22Rv1 (cell line): ENCODE data around the gene GUCD1.

Experiments
- H3K27ac ChIP-seq: fragments of 450-650 bp; 2 replicates; pipeline ENCODE4 v1.5.1; 2017
- ZFX ChIP-seq: fragments of 450-650 bp; IDR thresholded peaks from 2 replicates; pipeline ENCODE4 v1.6.1; 2017; ENCODE audit warnings: antibody characterized with exemption, borderline replicate concordance
- TF ChIP-seq, protein P1 (sequence below): fragments of 450-650 bp; IDR thresholded peaks from 2 replicates; pipeline ENCODE4 v1.5.1; 2017; ENCODE audit warnings: mild to moderate bottlenecking

The GUCD1 gene

DNA sequence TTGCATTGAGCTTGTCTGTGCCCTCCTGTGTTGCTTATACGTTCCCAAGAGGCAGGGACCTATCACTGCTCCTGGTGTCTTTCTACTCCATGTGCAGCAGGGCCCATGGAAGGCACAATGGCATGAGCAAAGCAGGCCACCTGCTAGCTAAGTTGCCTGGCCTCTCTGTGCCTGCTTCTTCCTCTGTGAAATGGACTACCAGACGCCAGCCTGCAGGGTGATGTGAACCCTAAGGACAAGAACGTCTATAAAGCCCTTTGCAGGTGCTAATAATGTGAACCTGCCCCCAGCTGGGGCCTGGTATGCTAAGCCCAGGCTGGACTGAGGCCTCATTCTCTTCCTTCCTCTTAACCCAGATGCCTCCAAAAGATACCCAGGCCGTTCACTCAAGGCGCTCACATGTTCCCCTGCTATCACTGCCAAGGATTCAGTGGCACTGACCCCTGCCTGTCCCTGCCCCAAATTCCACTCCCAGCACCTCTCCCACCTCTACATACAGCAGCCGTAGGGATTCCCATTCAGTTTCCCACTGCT is 4.0 kb downstream of the GUCD1 start:
- no peak for TF ChIP-seq ZFX
- TF ChIP-seq, protein P1, sequence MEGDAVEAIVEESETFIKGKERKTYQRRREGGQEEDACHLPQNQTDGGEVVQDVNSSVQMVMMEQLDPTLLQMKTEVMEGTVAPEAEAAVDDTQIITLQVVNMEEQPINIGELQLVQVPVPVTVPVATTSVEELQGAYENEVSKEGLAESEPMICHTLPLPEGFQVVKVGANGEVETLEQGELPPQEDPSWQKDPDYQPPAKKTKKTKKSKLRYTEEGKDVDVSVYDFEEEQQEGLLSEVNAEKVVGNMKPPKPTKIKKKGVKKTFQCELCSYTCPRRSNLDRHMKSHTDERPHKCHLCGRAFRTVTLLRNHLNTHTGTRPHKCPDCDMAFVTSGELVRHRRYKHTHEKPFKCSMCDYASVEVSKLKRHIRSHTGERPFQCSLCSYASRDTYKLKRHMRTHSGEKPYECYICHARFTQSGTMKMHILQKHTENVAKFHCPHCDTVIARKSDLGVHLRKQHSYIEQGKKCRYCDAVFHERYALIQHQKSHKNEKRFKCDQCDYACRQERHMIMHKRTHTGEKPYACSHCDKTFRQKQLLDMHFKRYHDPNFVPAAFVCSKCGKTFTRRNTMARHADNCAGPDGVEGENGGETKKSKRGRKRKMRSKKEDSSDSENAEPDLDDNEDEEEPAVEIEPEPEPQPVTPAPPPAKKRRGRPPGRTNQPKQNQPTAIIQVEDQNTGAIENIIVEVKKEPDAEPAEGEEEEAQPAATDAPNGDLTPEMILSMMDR: no peak
- no peak overlapping the region for H3K27ac ChIP-seq

DNA sequence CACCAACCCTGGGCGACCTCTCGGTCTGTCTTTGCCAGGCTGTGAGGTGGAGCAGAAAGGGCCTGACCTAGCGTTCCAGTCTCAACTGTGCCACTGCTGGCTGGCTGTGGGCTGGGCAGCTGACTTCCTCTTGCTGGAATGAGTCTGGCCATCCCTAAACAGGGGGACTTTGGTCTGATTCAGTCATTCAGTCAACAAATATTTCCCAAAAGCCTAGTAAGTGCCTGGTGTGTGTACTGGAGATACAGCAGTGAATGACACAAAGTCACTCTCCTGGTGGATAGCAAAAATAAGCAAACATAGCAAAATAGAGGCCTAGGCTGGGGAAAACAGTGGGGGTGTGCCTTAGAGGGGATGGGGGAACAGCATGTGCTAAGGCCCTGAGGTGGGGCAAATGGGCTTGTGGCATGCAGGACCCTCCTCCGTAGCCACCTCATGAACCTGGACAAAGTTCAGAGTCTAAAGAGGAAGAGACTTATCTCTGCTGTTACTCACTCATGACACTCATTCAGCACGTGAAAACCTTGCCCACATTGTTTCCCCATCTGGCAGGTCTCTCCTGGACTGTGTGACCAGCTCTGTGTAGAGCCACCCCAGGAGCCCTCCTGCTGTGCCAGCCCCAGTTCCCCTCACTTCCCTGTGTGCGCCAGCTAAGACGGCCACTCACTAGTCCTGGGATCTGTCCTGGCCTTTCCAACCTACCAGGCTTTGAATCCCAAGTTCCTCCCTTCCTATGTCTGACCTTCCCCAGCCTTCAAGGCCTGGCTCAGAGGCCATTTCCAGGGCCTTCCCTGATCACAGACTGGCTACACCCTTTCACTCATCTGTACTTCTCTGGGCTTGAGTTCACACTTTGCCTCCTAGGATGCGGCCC is 4.7 kb downstream of the GUCD1 start:
- no peak overlapping the region for H3K27ac ChIP-seq
- TF ChIP-seq ZFX: no peak
- TF ChIP-seq, protein P1: no peak

DNA sequence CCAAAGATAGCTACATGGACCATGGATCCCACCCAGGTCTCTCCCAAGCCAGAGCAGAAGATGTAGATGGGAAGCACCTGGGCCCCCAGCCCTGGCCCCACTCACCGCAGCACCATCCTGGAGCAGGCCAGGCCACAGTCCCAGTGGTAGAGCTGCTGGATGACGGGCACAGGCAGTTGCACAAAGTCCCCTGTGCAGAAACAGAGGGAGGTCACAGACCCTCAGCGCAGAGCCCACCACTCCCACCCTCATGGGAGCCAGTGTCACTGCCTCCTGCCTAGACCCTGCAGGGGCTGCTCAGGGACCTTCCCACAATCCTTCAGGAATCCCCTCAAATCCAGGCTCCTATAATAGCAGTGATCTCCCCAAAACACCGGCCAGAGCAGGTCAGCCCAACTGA is 6.1 kb downstream of the GUCD1 start:
- no peak overlapping the region for H3K27ac ChIP-seq
- TF ChIP-seq ZFX: no peak
- TF ChIP-seq, protein P1: no peak

DNA sequence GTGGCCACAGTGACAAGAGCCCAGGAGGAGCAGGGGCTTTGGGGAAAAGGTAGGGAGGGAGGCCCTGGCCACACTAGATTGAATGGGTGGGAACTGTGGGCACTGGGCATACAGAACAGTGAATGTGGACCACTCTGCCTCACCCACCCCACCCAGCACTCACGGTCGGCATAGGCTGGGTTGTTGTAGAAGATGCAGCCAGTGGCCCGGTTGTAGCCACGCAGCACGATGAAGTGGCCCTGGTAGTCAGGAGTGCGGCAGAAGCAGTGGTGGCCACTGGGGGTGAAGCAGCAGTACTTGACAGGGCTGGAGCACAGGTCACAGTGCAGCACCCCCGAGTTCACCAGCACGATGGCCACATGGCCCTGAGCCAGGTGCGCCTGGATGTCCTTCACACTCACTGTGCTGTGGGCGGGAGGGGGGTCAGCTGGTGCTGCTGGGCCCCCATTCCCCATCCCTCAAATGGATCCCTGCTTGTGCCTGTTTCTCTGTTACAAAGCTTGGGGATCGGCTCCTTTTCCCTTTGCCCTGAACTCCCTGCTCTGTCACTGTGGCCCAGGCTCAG is 11.2 kb downstream of the GUCD1 start:
- TF ChIP-seq ZFX: no peak
- TF ChIP-seq, protein P1: no peak
- H3K27ac ChIP-seq: no peak overlapping the region

DNA sequence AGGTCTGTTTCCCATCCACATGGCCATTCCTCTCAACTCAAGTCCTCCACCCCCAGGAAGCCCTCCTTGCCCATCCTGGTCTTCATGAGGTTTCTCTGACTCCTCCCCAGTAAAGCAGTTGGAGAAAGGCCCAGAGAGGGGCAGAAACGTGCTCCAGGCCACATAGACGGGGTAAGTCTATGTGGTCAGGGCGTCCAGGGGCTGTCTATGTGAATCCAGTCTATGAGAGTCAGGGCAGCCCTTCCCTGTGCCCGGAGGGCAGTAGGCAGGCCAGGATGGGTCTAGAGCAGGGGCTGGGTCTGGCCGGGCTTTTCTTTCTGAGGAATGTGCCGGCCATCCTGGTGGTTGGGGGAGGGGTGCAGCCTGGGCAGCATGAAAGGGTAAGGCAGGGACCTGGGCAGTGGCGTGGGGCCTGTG is 11.7 kb downstream of the GUCD1 start:
- TF ChIP-seq, protein P1: no peak
- TF ChIP-seq ZFX: no peak
- no peak overlapping the region for H3K27ac ChIP-seq

DNA sequence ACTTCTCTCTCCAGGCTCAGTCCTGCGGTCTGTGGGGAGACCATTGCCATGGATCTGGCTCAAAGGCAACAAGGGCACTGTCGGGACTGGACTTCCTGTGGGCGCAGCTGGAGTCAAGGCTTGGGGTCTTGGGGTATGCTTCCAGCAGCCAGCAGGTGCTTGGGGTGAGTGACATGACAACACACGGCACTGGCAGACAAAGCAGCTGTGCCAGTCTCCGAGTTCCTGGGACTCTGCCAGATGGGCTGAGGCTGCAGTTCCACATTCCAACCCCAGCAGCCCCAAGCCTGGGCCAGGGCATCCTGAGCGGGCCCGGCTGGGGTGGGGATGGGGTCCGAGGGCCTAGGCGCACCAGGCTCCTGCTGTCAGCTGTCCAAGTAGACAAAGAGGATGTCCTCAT is 12.3 kb downstream of the GUCD1 start:
- no peak overlapping the region for H3K27ac ChIP-seq
- TF ChIP-seq, protein P1: no peak
- no peak for TF ChIP-seq ZFX
